Heart right ventricle (tissue), 16 donors: ENCODE results near the gene NUB1. TPM values are rescaled to one million over a fixed set of nuclear protein-coding genes. Genes with fewer than 3 reads are reported as not detected.

Experiments
- ATAC-seq, 8 donors: fragments of 200-7000 bp; cut with Tn5 transposase; one replicate each; pipeline ENCODE4 v1.9.1; 2020; ENCODE audit warnings: mild to moderate bottlenecking in 8 of 8, moderate library complexity in 8 of 8, moderate number of reproducible peaks in 1 of 8
- DNase-seq, 2 donors: peaks; one replicate each; pipeline ENCODE4 v3.0.0-alpha.2; 2020
- H3K27ac ChIP-seq, 10 donors: fragments of 200-600 bp; sonication (generic) in 2 of 10; one replicate each; pipeline versions ENCODE4 v1.5.0 to v1.8.0; 2020 to 2022; ENCODE audit warnings: mild to moderate bottlenecking in 3 of 10
- H3K27me3 ChIP-seq, 7 donors: fragments of 200-600 bp; one replicate each; pipeline ENCODE4 v1.8.0; 2021 to 2022; ENCODE audit warnings: mild to moderate bottlenecking in 2 of 7
- H3K36me3 ChIP-seq, 9 donors: fragments of 200-600 bp; sonication (generic) in 1 of 9; one replicate each; pipeline versions ENCODE4 v1.5.0 to v1.8.0; 2020 to 2022; ENCODE audit warnings: mild to moderate bottlenecking in 2 of 9
- H3K4me1 ChIP-seq, 9 donors: fragments of 200-600 bp; sonication (generic) in 1 of 9; one replicate each; pipeline versions ENCODE4 v1.5.0 to v1.8.0; 2020 to 2022; ENCODE audit warnings: mild to moderate bottlenecking in 4 of 9
- H3K4me3 ChIP-seq, 10 donors: fragments of 200-600 bp; sonication (generic) in 2 of 10; one replicate each; pipeline versions ENCODE4 v1.5.0 to v1.8.0; 2020 to 2022; ENCODE audit warnings: mild to moderate bottlenecking in 7 of 10, moderate library complexity in 2 of 10
- H3K9me3 ChIP-seq, 11 donors: fragments of 200-600 bp in 10 of 11; sonication (generic) in 2 of 11; one replicate each; pipeline versions ENCODE4 v1.5.0 to v1.8.0; 2013 to 2022; ENCODE audit warnings: mild to moderate bottlenecking in 2 of 11, control low read depth in 1 of 11, moderate library complexity in 1 of 11
- WGBS, 2 donors: extraction: QIAGEN DNeasy Blood & Tissue Kit; methylation state at CpG; one replicate each; pipeline ENCODE4 v1.1.7; 2013; ENCODE audit warnings: inconsistent platforms in 1 of 2; 5-methylcytosine and 5-hydroxymethylcytosine counted together
- intact Hi-C, 10 donors: fragments of 100-400 bp; cut with DNase I; formaldehyde crosslinking; loops; one replicate each; pipeline versions ENCODE4 v1.11.1 to v1.14.2; 2022
- polyA plus RNA-seq, 2 donors: library from polyadenylated mRNA; stranded (reverse); fragments of 200-250 nt; gene quantifications; one replicate each; pipeline ENCODE4 v1.2.3, GENCODE V29; 2013
- total RNA-seq, 10 donors: library from RNA; stranded (reverse); fragmentation: NEBNext Ultra II Directional in 3 of 10; extraction: Animal tissue kit (Norgen Biotek cat#: 25700) in 3 of 10; gene quantifications; one replicate each; pipeline versions ENCODE4 v1.2.1 to v1.2.4, GENCODE V29; 2021 to 2023
- TF ChIP-seq, protein P1 (sequence below), 9 donors: fragments of 200-600 bp; sonication (generic) in 2 of 9; IDR thresholded peaks; one replicate each; pipeline versions ENCODE4 v1.5.0 to v1.8.0; 2021 to 2022; ENCODE audit warnings: antibody characterized with exemption in 9 of 9, mild to moderate bottlenecking in 5 of 9, moderate library complexity in 1 of 9
- donor health status: Arrhythmogenic right ventricular cardiomyopathy.
- donor health status: ischemic (EF 13 %, LVEDD 7.1; RV severe dilation, severe dysfunction).
- donor health status: healthy with polysubstance abuse.
- donor health status: DM: no; HTN: yes; CAD: no.
- donor health status: DM: no; HTN: no; CAD: no.
- donor health status: ischemic (EF 25% LVEDD 6.9; RV normal size, moderate dysfunction).
- donor health status: ischemic (EF 25% LVEDD 5.7; RV mildly dilated, moderate dysfunction).
- donor health status: healthy.
- donor health status: DM: yes; HTN: yes; CAD: no.
- donor health status: Ischemic cardiomyopathy.
- donor health status: ischemic (EF 35%, LVEDD 5.7; RV mildly dilated, moderate dysfunction).
- donor health status: nonischemic (EF 11% LVEDD 7.7; RV severe dilation, severe dysfunction).
- donor health status: DM: yes; HTN: yes; CAD: no.
- donor health status: PGD.
- donor health status: ischemic (EF 29% LVEDD 5.4; RV normal size, mild dysfunction).
- donor health status: nonischemic (EF 23%, LVEDD 6.1; RV moderate dilation, normal function).

Gene NUB1
- total and polyA plus RNA-seq, 12 donors: 22.6 to 53.0 (median 41.6) TPM

- Histone ChIP-seq H3K27ac (no peak overlapping the region), H3K27me3 (no peaks in the 10 kb centered on the region), H3K36me3 (peaks cover 0 to 95% (median 57%) of the 10 kb centered on the region in 9 donors), H3K4me1 (peaks cover 0 to under 1% (median 0%) of the 10 kb centered on the region in 9 donors), H3K4me3 (no peak overlapping the region), H3K9me3 (no peaks in the 10 kb centered on the region)
- intact Hi-C loops: no loop called here
- ATAC-seq (no peak), DNase-seq (no peak)
- 86 to 87% methylated on average over 3 of the region's 3 CpGs for WGBS, 2 donors
- TF ChIP-seq, protein P1, sequence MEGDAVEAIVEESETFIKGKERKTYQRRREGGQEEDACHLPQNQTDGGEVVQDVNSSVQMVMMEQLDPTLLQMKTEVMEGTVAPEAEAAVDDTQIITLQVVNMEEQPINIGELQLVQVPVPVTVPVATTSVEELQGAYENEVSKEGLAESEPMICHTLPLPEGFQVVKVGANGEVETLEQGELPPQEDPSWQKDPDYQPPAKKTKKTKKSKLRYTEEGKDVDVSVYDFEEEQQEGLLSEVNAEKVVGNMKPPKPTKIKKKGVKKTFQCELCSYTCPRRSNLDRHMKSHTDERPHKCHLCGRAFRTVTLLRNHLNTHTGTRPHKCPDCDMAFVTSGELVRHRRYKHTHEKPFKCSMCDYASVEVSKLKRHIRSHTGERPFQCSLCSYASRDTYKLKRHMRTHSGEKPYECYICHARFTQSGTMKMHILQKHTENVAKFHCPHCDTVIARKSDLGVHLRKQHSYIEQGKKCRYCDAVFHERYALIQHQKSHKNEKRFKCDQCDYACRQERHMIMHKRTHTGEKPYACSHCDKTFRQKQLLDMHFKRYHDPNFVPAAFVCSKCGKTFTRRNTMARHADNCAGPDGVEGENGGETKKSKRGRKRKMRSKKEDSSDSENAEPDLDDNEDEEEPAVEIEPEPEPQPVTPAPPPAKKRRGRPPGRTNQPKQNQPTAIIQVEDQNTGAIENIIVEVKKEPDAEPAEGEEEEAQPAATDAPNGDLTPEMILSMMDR (IDR thresholded peaks at IDR 0.05): no peak
These were observed 19.8 kb downstream of the NUB1 start for GRCh38 chr7:151361193-151361959.

DNA sequence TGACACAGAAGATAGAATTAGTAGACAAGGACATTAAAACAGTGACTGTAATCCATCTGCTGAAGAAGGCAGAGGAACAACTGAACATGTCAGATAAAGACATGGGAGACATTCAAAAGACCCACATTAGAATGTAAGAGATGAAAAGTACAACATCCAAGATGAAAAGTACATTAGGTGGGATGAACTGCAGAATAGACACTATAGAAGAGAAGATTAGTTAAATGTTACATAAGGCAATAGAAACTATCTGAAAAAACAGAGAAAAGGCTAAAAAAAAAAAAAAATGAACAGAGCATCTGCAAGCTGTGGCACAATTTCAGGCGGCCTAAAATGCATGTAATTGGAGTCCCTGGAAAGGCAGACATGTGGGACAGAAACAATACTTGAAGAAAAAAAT lies 21.6 kb downstream of the NUB1 start:
- Histone ChIP-seq H3K4me1 (peaks cover 0 to 11% (median 0%) of the 10 kb centered on the region in 9 donors), H3K4me3 (no peak overlapping the region), H3K27ac (no peak overlapping the region), H3K9me3 (no peaks in the 10 kb centered on the region), H3K27me3 (no peaks in the 10 kb centered on the region), H3K36me3 (peaks cover 0 to 93% (median 40%) of the 10 kb centered on the region in 9 donors)
- 93 to 97% methylated on average over 1 of the region's 1 CpG for WGBS, 2 donors
- intact Hi-C loops: no loop called here
- DNase-seq (no peak), ATAC-seq (no peak)
- TF ChIP-seq, protein P1 (IDR thresholded peaks at IDR 0.05): no peak

DNA sequence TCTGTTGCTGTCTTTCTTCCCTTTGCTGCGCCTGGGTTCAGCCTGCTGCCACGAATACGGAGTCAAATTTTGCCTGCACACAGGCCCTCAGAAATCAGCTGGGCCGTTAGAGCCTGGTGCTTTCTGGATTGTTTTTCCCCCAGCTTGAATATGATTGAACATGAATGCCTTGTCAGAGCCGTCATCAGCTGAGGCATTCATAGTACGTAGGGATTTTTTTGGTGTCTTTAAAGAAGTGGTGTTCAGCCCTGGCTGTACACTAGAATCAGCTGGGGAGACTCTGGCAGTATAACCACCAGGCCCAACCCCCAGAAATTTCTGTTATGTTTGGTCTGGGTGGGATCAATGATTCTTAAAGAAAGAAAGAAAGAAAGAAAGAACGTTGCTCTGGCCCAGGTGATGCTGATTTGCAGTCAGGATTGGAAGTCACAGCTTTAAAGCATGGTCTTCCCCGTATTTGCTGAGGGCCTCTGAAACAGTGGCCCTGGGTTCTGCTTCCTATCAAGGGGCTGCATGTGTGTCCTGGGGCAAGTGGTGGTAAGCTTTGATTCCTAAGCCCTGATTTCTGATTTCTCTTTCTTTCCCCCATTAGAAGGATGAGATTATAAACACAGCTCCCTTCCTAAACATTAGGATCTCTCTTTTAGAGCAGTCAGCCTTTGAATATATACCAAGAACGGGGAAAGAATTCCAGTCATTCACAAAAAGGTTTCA lies 24.7 kb downstream of the NUB1 start:
- intact Hi-C loops: loop anchor here in 9 of 10 donors (5.0 kb wide), 4 partner anchors 81 to 396 kb away; no protein-coding TSS in a partner anchor
- Histone ChIP-seq H3K36me3 (peaks cover 0 to 92% (median 39%) of the 10 kb centered on the region in 9 donors), H3K27me3 (no peaks in the 10 kb centered on the region), H3K27ac (peak overlapping the region in 3 of 10 donors; percentile 13 to 45 (median 35)), H3K4me1 (peaks cover 0 to 15% (median 0%) of the 10 kb centered on the region in 9 donors), H3K9me3 (no peaks in the 10 kb centered on the region), H3K4me3 (no peak overlapping the region)
- TF ChIP-seq, protein P1 (IDR thresholded peaks at IDR 0.05): no peak
- DNase-seq: no peak
- no peak for ATAC-seq
- WGBS, 2 donors: 70 to 74% methylated on average over 9 of the region's 9 CpGs

GRCh38 chr7:151366880-151367222 lies 25.2 kb downstream of the NUB1 start:
- intact Hi-C loops: loop anchor here in 9 of 10 donors (5.0 kb wide), 4 partner anchors 80 to 395 kb away; no protein-coding TSS in a partner anchor
- peaks cover 0 to 15% (median 0%) of the 10 kb centered on the region in 9 donors for H3K4me1 ChIP-seq
- H3K9me3 ChIP-seq: no peaks in the 10 kb centered on the region
- H3K36me3 ChIP-seq: peaks cover 0 to 92% (median 37%) of the 10 kb centered on the region in 9 donors
- H3K4me3 ChIP-seq: no peak overlapping the region
- no peak for DNase-seq
- WGBS, 2 donors: 52 to 70% methylated on average over 5 of the region's 5 CpGs
- ATAC-seq: peak in 6 of 8 donors; percentile 55 to 88 (median 74)
- H3K27ac ChIP-seq: peak overlapping the region in 2 of 10 donors; percentile 13 to 45
- H3K27me3 ChIP-seq: no peaks in the 10 kb centered on the region
- TF ChIP-seq, protein P1 (IDR thresholded peaks at IDR 0.05): no peak
